GM23338 (cell line): ENCODE data around the gene CDKN2AIP. TPM values are rescaled to one million over a fixed set of nuclear protein-coding genes. Genes with fewer than 3 reads are reported as not detected.

Experiments used
- ATAC-seq: fragments of 200-7000 bp; cut with Tn5 transposase; 3 replicates; pipeline ENCODE4 v1.9.1; 2020
- DNase-seq: peaks from one replicate; pipeline ENCODE4 v3.0.0-alpha.2; 2015; ENCODE audit warnings: low spot score
- H2AFZ ChIP-seq: fragments of 200-600 bp; sonication (generic); 2 replicates; pipeline ENCODE4 v1.8.0; 2016; ENCODE audit warnings: antibody characterized with exemption, mild to moderate bottlenecking, moderate library complexity
- H3F3A ChIP-seq: fragments of 200-600 bp; sonication (generic); replicated peaks from 2 replicates; pipeline ENCODE4 v1.8.0; 2017; ENCODE audit warnings: antibody characterized with exemption, mixed run types, low read depth
- H3K27ac ChIP-seq: fragments of 200-600 bp; sonication (generic); 2 replicates; pipeline ENCODE4 v1.6.1; 2016; ENCODE audit warnings: low read depth
- H3K27me3 ChIP-seq: fragments of 200-600 bp; sonication (generic); 2 replicates; pipeline ENCODE4 v1.8.0; 2016; ENCODE audit warnings: mild to moderate bottlenecking, mixed run types, moderate library complexity; ENCODE audit not compliant: insufficient read depth
- H3K36me3 ChIP-seq: fragments of 200-600 bp; sonication (generic); 2 replicates; pipeline ENCODE4 v1.8.0; 2016; ENCODE audit warnings: mild to moderate bottlenecking; ENCODE audit not compliant: insufficient read depth
- H3K4me1 ChIP-seq: fragments of 200-600 bp; sonication (generic); 2 replicates; pipeline ENCODE4 v1.8.0; 2016; ENCODE audit warnings: mild to moderate bottlenecking, moderate library complexity; ENCODE audit not compliant: insufficient read depth
- H3K4me2 ChIP-seq: fragments of 200-600 bp; sonication (generic); 2 replicates; pipeline ENCODE4 v1.7.1; 2017; ENCODE audit warnings: mixed run types
- H3K4me3 ChIP-seq: fragments of 200-600 bp; sonication (generic); 2 replicates; pipeline ENCODE4 v1.6.1; 2016; ENCODE audit warnings: mixed run types
- H3K79me2 ChIP-seq: fragments of 200-600 bp; sonication (generic); replicated peaks from 2 replicates; pipeline ENCODE4 v1.8.0; 2017; ENCODE audit warnings: mild to moderate bottlenecking; ENCODE audit not compliant: insufficient read depth
- H3K9me2 ChIP-seq: fragments of 200-600 bp; sonication (generic); 2 replicates; pipeline ENCODE4 v1.8.0; 2017; ENCODE audit not compliant: insufficient read depth
- H4K20me1 ChIP-seq: fragments of 200-600 bp; sonication (generic); replicated peaks from 2 replicates; pipeline ENCODE4 v1.8.0; 2017; ENCODE audit warnings: mild to moderate bottlenecking; ENCODE audit not compliant: insufficient read depth
- H3K27ac Mint-ChIP-seq: 2 replicates; pipeline ENCODE4 v1.8.0; 2020; ENCODE audit warnings: inconsistent platforms, mild to moderate bottlenecking, moderate library complexity, mixed read lengths
- H3K27me3 Mint-ChIP-seq: 3 replicates; pipeline ENCODE4 v1.8.0; 2022; ENCODE audit warnings: low read depth, mild to moderate bottlenecking, moderate library complexity, mixed read lengths, inconsistent platforms; ENCODE audit not compliant: insufficient read depth, poor library complexity
- H3K36me3 Mint-ChIP-seq: 3 replicates; pipeline ENCODE4 v1.8.0; 2021; ENCODE audit warnings: low read depth, mild to moderate bottlenecking, inconsistent platforms, moderate library complexity, mixed read lengths
- H3K4me1 Mint-ChIP-seq: 3 replicates; pipeline ENCODE4 v1.8.0; 2020; ENCODE audit warnings: mild to moderate bottlenecking, inconsistent platforms, mixed read lengths
- H3K4me3 Mint-ChIP-seq: 3 replicates; pipeline ENCODE4 v1.8.0; 2021; ENCODE audit warnings: moderate library complexity, mild to moderate bottlenecking, inconsistent platforms, mixed read lengths
- H3K9me3 Mint-ChIP-seq: 3 replicates; pipeline ENCODE4 v1.8.0; 2020; ENCODE audit warnings: moderate library complexity, mild to moderate bottlenecking, inconsistent platforms, mixed read lengths
- CREB1 ChIP-seq: fragments of 250-450 bp; sonication (Bioruptor Pico); IDR thresholded peaks from 2 replicates; pipeline ENCODE4 v1.5.0; 2020; ENCODE audit warnings: low read depth, mild to moderate bottlenecking, moderate library complexity
- POLR2AphosphoS5 ChIP-seq: IDR thresholded peaks from 2 replicates; pipeline ENCODE4 v1.6.1; 2016; ENCODE audit warnings: antibody characterized with exemption, low read depth
- STAT1 ChIP-seq: IDR thresholded peaks from one replicate; pipeline ENCODE4 v1.6.1; 2016; ENCODE audit warnings: antibody characterized with exemption; ENCODE audit not compliant: unreplicated experiment
- polyA plus RNA-seq: library from polyadenylated mRNA; unstranded; fragments of >200 nt; fragmentation: Nextera tagmentation; extraction: Ambion mirVana; gene quantifications from 2 replicates; pipeline ENCODE4 v1.2.1, GENCODE V29; 2016
- total RNA-seq: library from RNA; depleted of rRNA; stranded (reverse); fragments of >200 nt; shearing (Covaris generic); gene quantifications from 2 replicates; pipeline ENCODE4 v1.2.3, GENCODE V29; 2014
- TF ChIP-seq, protein P1 (sequence below), 2 experiments: fragments of 200-600 bp in 1 of 2; sonication (generic) in 1 of 2; conservative IDR thresholded peaks; 2 replicates each; pipeline versions ENCODE4 v1.5.1 to v1.6.1; 2016 to 2017; ENCODE audit warnings: antibody characterized with exemption in 2 of 2, low read depth in 2 of 2, mild to moderate bottlenecking in 2 of 2, moderate library complexity in 1 of 2
- TF ChIP-seq, protein P2 (sequence below): fragments of 250-450 bp; sonication (Bioruptor Pico); IDR thresholded peaks from 2 replicates; pipeline ENCODE4 v1.5.0; 2020; ENCODE audit warnings: mild to moderate bottlenecking, moderate library complexity

CDKN2AIP gene
- total and polyA plus RNA-seq, 2 experiments from 2014 or later = 15.2 to 27.2 TPM

DNA sequence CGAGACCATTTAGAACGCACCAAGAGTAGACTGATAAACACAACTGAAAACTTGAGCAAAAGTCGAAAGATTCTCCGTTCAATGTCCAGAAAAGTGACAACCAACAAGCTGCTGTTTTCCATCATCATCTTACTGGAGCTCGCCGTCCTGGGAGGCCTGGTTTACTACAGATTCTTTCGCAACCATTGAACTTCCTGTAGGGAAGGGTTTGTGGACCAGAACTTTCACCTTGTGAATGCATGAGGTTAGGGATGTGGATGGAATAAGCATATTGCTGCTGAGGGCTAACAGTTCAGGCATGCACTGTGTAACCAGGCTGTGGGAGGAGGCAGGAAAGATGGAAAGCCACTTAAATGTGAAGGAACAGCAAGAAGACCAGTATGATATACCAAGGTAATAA lies 39.6 kb downstream of the CDKN2AIP start (continued):
- no peak for TF ChIP-seq CREB1 (CRISPR knock-in tag)
- no peak for TF ChIP-seq POLR2AphosphoS5
- no peak for TF ChIP-seq STAT1

DNA sequence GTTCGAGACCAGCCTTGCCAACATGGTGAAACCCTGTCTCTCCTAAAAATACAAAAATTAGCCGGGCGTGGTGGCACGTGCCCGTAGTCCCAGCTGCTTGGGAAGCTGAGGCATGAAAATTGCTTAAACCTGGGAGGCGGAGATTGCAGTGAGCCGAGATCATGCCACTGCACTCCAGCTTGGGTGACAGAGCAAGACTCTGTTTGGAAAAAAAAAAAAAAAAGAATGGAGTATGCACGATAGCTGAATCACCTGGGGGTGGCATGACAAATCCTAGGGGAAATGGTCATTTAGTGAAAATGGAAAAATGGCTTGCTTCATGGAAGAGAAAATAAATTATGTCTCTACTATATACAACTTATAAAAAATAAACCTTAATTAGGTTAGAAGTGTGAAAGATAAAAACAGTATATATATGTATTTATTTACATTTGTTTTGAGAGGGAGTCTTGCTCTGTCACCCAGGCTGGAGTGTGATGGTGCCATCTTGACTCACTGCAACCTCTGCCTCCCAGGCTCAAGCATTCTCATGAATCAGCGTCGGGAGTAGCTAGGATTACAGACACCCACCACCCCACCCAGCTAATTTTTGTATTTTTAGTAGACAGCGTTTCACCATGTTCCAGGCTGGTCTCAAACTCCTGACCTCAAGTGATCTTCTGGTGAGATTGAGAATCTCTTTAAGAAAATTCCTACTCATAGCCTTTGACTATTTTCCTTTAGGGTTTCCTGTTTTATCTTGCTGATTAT lies 41.1 kb downstream of the CDKN2AIP start:
- H3F3A ChIP-seq = no peaks in the 10 kb centered on the region
- Mint-ChIP-seq H3K4me1 (no peaks in the 10 kb centered on the region; the same call in 2 of the 3 replicates), H3K27ac (no peak overlapping the region), H3K36me3 (peaks cover 13% of the 10 kb centered on the region; the same call in 2 of the 3 replicates), H3K9me3 (peaks cover 6% of the 10 kb centered on the region), H3K27me3 (no peaks in the 10 kb centered on the region), H3K4me3 (no peak overlapping the region)
- no peaks in the 10 kb centered on the region for H3K27me3 ChIP-seq
- no peaks in the 10 kb centered on the region for H3K4me1 ChIP-seq
- no peak for TF ChIP-seq CREB1 (CRISPR knock-in tag)
- TF ChIP-seq, protein P1, sequence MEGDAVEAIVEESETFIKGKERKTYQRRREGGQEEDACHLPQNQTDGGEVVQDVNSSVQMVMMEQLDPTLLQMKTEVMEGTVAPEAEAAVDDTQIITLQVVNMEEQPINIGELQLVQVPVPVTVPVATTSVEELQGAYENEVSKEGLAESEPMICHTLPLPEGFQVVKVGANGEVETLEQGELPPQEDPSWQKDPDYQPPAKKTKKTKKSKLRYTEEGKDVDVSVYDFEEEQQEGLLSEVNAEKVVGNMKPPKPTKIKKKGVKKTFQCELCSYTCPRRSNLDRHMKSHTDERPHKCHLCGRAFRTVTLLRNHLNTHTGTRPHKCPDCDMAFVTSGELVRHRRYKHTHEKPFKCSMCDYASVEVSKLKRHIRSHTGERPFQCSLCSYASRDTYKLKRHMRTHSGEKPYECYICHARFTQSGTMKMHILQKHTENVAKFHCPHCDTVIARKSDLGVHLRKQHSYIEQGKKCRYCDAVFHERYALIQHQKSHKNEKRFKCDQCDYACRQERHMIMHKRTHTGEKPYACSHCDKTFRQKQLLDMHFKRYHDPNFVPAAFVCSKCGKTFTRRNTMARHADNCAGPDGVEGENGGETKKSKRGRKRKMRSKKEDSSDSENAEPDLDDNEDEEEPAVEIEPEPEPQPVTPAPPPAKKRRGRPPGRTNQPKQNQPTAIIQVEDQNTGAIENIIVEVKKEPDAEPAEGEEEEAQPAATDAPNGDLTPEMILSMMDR (conservative IDR thresholded peaks at IDR 0.05; ENCODE audit: low read depth in 2 of 2) = no peak
- TF ChIP-seq, protein P2, sequence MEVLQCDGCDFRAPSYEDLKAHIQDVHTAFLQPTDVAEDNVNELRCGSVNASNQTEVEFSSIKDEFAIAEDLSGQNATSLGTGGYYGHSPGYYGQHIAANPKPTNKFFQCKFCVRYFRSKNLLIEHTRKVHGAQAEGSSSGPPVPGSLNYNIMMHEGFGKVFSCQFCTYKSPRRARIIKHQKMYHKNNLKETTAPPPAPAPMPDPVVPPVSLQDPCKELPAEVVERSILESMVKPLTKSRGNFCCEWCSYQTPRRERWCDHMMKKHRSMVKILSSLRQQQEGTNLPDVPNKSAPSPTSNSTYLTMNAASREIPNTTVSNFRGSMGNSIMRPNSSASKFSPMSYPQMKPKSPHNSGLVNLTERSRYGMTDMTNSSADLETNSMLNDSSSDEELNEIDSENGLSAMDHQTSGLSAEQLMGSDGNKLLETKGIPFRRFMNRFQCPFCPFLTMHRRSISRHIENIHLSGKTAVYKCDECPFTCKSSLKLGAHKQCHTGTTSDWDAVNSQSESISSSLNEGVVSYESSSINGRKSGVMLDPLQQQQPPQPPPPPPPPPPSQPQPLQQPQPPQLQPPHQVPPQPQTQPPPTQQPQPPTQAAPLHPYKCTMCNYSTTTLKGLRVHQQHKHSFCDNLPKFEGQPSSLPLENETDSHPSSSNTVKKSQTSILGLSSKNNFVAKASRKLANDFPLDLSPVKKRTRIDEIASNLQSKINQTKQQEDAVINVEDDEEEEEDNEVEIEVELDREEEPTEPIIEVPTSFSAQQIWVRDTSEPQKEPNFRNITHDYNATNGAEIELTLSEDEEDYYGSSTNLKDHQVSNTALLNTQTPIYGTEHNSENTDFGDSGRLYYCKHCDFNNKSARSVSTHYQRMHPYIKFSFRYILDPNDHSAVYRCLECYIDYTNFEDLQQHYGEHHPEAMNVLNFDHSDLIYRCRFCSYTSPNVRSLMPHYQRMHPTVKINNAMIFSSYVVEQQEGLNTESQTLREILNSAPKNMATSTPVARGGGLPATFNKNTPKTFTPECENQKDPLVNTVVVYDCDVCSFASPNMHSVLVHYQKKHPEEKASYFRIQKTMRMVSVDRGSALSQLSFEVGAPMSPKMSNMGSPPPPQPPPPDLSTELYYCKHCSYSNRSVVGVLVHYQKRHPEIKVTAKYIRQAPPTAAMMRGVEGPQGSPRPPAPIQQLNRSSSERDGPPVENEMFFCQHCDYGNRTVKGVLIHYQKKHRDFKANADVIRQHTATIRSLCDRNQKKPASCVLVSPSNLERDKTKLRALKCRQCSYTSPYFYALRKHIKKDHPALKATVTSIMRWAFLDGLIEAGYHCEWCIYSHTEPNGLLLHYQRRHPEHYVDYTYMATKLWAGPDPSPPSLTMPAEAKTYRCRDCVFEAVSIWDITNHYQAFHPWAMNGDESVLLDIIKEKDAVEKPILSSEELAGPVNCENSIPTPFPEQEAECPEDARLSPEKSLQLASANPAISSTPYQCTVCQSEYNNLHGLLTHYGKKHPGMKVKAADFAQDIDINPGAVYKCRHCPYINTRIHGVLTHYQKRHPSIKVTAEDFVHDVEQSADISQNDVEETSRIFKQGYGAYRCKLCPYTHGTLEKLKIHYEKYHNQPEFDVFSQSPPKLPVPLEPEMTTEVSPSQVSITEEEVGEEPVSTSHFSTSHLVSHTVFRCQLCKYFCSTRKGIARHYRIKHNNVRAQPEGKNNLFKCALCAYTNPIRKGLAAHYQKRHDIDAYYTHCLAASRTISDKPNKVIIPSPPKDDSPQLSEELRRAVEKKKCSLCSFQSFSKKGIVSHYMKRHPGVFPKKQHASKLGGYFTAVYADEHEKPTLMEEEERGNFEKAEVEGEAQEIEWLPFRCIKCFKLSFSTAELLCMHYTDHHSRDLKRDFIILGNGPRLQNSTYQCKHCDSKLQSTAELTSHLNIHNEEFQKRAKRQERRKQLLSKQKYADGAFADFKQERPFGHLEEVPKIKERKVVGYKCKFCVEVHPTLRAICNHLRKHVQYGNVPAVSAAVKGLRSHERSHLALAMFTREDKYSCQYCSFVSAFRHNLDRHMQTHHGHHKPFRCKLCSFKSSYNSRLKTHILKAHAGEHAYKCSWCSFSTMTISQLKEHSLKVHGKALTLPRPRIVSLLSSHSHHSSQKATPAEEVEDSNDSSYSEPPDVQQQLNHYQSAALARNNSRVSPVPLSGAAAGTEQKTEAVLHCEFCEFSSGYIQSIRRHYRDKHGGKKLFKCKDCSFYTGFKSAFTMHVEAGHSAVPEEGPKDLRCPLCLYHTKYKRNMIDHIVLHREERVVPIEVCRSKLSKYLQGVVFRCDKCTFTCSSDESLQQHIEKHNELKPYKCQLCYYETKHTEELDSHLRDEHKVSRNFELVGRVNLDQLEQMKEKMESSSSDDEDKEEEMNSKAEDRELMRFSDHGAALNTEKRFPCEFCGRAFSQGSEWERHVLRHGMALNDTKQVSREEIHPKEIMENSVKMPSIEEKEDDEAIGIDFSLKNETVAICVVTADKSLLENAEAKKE (CRISPR knock-in tag) = no peak
- no peaks in the 10 kb centered on the region for H4K20me1 ChIP-seq
- H3K9me2 ChIP-seq = no peaks in the 10 kb centered on the region
- H2AFZ ChIP-seq = no peak overlapping the region
- H3K27ac ChIP-seq = no peak overlapping the region
- no peaks in the 10 kb centered on the region for H3K36me3 ChIP-seq
- DNase-seq (no peak), ATAC-seq (no peak)
- no peak overlapping the region for H3K4me2 ChIP-seq
- no peak overlapping the region for H3K4me3 ChIP-seq
- H3K79me2 ChIP-seq = no peaks in the 10 kb centered on the region
